ENCODE results near the gene GABPB2.

Gene GABPB2

DNA sequence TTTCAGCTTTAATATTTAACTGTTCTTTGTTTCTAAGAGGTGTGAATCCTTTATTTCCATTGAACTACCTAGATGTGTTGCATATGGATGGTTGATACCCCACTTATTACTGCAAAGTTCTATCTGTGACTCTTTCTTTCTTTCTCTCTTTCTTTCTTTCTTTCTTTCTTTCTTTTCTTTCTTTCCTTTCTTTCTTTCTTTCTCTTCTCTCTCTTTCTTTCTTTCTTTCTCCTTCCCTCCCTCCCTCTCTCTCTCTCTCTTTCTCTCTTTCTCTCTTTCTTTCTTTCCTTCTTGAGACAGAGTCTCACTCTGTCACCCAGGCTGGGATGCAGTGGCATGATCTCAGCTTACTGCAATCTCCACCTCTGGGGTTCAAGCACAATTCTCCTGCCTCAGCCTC, 34.1 kb downstream of the GABPB2 start:
- Histone ChIP-seq H4K20me1 (ENCODE audit: insufficient read depth, low read length) (no peaks in the 10 kb centered on the region), H3K4me2 (ENCODE audit: low read depth, low read length) (no peak overlapping the region), H3K27ac (ENCODE audit: low read length) (no peak overlapping the region), H3K9ac (ENCODE audit: low read length) (no peak overlapping the region), H3F3A (ENCODE audit: insufficient read depth, low read length) (no peaks in the 10 kb centered on the region), H3K36me3 (replicated peaks; ENCODE audit: insufficient read depth, low read length) (no peaks in the 10 kb centered on the region), H3K27me3 (replicated peaks; ENCODE audit: insufficient read depth, low read length) (no peaks in the 10 kb centered on the region), H3K9me3 (replicated peaks; ENCODE audit: insufficient read depth, low read length) (no peaks in the 10 kb centered on the region), H3K4me1 (ENCODE audit: low read length) (no peaks in the 10 kb centered on the region), H3K9me2 (replicated peaks; ENCODE audit: insufficient read depth, low read length) (no peaks in the 10 kb centered on the region), H3K79me2 (ENCODE audit: low read length) (no peaks in the 10 kb centered on the region), H2AFZ (ENCODE audit: low read length) (no peak overlapping the region), H3K4me3 (ENCODE audit: low read length) (no peak overlapping the region)
- no peak for DNase-seq
- TF ChIP-seq EZH2 (optimal IDR thresholded peaks at IDR 0.05; ENCODE audit: low read depth, low read length) (no peak), EZH2phosphoT487 (IDR thresholded peaks at IDR 0.05; ENCODE audit: low read length) (no peak)
- TF ChIP-seq, protein P1, sequence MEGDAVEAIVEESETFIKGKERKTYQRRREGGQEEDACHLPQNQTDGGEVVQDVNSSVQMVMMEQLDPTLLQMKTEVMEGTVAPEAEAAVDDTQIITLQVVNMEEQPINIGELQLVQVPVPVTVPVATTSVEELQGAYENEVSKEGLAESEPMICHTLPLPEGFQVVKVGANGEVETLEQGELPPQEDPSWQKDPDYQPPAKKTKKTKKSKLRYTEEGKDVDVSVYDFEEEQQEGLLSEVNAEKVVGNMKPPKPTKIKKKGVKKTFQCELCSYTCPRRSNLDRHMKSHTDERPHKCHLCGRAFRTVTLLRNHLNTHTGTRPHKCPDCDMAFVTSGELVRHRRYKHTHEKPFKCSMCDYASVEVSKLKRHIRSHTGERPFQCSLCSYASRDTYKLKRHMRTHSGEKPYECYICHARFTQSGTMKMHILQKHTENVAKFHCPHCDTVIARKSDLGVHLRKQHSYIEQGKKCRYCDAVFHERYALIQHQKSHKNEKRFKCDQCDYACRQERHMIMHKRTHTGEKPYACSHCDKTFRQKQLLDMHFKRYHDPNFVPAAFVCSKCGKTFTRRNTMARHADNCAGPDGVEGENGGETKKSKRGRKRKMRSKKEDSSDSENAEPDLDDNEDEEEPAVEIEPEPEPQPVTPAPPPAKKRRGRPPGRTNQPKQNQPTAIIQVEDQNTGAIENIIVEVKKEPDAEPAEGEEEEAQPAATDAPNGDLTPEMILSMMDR (IDR thresholded peaks at IDR 0.05; ENCODE audit: low read length), result no peak

DNA sequence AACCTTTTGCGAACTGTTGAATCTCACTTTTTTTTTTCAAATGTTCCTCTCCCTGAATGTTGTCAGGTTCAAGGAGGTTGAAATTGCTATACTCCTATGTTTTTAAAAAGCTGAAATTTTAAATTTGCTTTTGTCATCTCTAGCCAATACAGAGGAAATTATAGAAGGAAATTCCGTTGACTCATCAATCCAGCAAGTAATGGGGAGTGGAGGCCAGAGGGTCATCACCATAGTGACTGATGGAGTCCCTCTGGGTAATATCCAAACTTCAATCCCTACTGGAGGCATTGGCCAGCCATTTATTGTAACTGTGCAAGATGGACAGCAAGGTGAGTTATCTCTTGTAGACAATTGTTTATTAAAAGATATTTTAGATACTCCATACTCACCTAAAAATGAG, 36.3 kb downstream of the GABPB2 start:
- H4K20me1 ChIP-seq (ENCODE audit: insufficient read depth, low read length), result no peaks in the 10 kb centered on the region
- TF ChIP-seq EZH2phosphoT487 (IDR thresholded peaks at IDR 0.05; ENCODE audit: low read length), result no peak
- no peaks in the 10 kb centered on the region for H3F3A ChIP-seq (ENCODE audit: insufficient read depth, low read length)
- no peaks in the 10 kb centered on the region for H3K9me3 ChIP-seq (replicated peaks; ENCODE audit: insufficient read depth, low read length)
- no peaks in the 10 kb centered on the region for H3K79me2 ChIP-seq (ENCODE audit: low read length)
- H2AFZ ChIP-seq (ENCODE audit: low read length), result no peak overlapping the region
- H3K4me2 ChIP-seq (ENCODE audit: low read depth, low read length), result no peak overlapping the region
- no peaks in the 10 kb centered on the region for H3K36me3 ChIP-seq (replicated peaks; ENCODE audit: insufficient read depth, low read length)
- no peaks in the 10 kb centered on the region for H3K4me1 ChIP-seq (ENCODE audit: low read length)
- H3K27me3 ChIP-seq (replicated peaks; ENCODE audit: insufficient read depth, low read length), result no peaks in the 10 kb centered on the region
- DNase-seq, result no peak
- H3K27ac ChIP-seq (ENCODE audit: low read length), result no peak overlapping the region
- H3K9me2 ChIP-seq (replicated peaks; ENCODE audit: insufficient read depth, low read length), result no peaks in the 10 kb centered on the region
- H3K4me3 ChIP-seq (ENCODE audit: low read length), result no peak overlapping the region
- H3K9ac ChIP-seq (ENCODE audit: low read length), result no peak overlapping the region

DNA sequence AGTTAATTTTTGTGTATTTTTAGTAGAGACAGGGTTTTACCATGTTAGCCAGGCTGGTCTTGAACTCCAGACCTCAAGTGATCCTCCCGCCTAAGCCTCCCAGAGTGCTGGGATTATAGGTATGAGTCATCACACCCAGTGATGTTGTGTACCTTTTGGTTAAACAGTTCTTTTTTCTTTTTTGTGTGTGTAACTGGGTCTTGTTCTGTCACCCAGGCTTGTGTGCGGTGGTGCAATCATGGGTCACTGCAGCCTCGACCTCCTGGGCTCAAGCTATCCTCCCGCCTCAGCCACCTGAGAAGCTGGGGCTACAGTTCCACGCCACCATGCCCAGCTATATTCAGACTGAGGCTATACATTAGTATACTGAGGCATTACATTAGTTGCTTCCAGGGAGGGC, 37.8 kb downstream of the GABPB2 start:
- Histone ChIP-seq H3K36me3 (replicated peaks; ENCODE audit: insufficient read depth, low read length) (no peaks in the 10 kb centered on the region), H4K20me1 (ENCODE audit: insufficient read depth, low read length) (no peaks in the 10 kb centered on the region), H3K27me3 (replicated peaks; ENCODE audit: insufficient read depth, low read length) (no peaks in the 10 kb centered on the region), H3K4me3 (ENCODE audit: low read length) (no peak overlapping the region), H3K79me2 (ENCODE audit: low read length) (no peaks in the 10 kb centered on the region), H3K9ac (ENCODE audit: low read length) (no peak overlapping the region), H3K4me2 (ENCODE audit: low read depth, low read length) (no peak overlapping the region), H3K9me2 (replicated peaks; ENCODE audit: insufficient read depth, low read length) (no peaks in the 10 kb centered on the region), H3K4me1 (ENCODE audit: low read length) (no peaks in the 10 kb centered on the region), H3K27ac (ENCODE audit: low read length) (no peak overlapping the region), H3K9me3 (replicated peaks; ENCODE audit: insufficient read depth, low read length) (no peaks in the 10 kb centered on the region), H3F3A (ENCODE audit: insufficient read depth, low read length) (no peaks in the 10 kb centered on the region), H2AFZ (ENCODE audit: low read length) (no peak overlapping the region)
- TF ChIP-seq EZH2 (optimal IDR thresholded peaks at IDR 0.05; ENCODE audit: low read depth, low read length) (no peak), EZH2phosphoT487 (IDR thresholded peaks at IDR 0.05; ENCODE audit: low read length) (no peak)
- TF ChIP-seq, protein P1 (IDR thresholded peaks at IDR 0.05; ENCODE audit: low read length), result no peak
- DNase-seq, result no peak

DNA sequence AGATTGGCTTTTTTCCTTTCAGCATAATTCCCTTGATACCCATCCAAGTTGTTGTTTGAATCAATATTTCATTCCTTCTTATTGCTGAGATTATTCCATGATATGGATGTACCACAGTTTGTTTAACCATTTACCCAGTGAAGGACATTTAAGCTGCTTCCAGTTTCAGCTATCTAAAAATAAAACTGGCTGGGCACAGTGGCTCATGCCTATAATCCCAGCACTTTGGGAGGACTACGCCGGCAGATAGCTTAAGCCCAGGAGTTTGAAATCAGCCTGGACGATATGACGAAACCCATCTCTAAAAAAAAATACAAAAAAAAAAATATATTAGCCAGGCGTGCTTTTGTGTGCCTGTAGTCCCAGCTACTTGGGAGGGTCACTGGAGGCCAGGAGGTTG, 43.3 kb downstream of the GABPB2 start:
- Histone ChIP-seq H3K9ac (ENCODE audit: low read length) (no peak overlapping the region), H3K36me3 (replicated peaks; ENCODE audit: insufficient read depth, low read length) (no peaks in the 10 kb centered on the region), H3K27ac (ENCODE audit: low read length) (no peak overlapping the region), H3K9me3 (replicated peaks; ENCODE audit: insufficient read depth, low read length) (no peaks in the 10 kb centered on the region), H3K79me2 (ENCODE audit: low read length) (no peaks in the 10 kb centered on the region), H3F3A (ENCODE audit: insufficient read depth, low read length) (no peaks in the 10 kb centered on the region), H3K27me3 (replicated peaks; ENCODE audit: insufficient read depth, low read length) (no peaks in the 10 kb centered on the region), H3K4me2 (ENCODE audit: low read depth, low read length) (no peak overlapping the region), H3K9me2 (replicated peaks; ENCODE audit: insufficient read depth, low read length) (no peaks in the 10 kb centered on the region), H4K20me1 (ENCODE audit: insufficient read depth, low read length) (no peaks in the 10 kb centered on the region), H3K4me1 (ENCODE audit: low read length) (no peaks in the 10 kb centered on the region), H2AFZ (ENCODE audit: low read length) (no peak overlapping the region), H3K4me3 (ENCODE audit: low read length) (no peak overlapping the region)
- TF ChIP-seq EZH2 (optimal IDR thresholded peaks at IDR 0.05; ENCODE audit: low read depth, low read length) (no peak), EZH2phosphoT487 (IDR thresholded peaks at IDR 0.05; ENCODE audit: low read length) (no peak)
- TF ChIP-seq, protein P1 (IDR thresholded peaks at IDR 0.05; ENCODE audit: low read length), result no peak
- DNase-seq, result no peak
